ENCODE results near the gene IMPDH1.

DNA sequence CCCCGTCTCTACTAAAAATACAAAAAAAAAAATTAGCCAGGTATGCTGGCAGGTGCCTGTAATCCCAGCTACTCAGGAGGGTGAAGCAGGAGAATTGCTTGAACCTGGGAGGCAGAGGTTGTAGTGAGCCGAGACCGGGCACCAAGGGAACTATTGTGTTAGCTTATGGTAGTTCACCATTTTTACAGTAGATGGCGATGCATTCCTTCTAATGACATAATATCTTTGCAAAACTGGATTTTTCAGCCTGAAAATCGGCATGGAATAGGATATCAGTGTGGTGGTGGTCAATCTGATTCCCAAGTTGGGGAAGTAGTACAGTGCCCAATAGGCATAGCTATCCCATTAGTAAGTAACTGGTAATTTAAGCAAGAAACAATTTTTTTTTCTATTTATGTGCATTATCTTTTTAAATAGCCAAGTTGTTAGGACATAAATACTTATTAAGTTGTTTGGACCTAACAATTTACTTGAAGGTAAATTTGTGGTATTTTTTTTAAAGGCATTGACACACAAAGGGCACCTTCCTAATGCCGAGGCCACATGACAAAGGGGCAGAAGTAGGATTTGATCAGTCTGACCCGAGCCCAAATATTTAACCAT, 17.6 kb upstream of the IMPDH1 start:
- peak; percentile 79 to 95 (median 89) for TF ChIP-seq CTCF (IDR thresholded peaks at IDR 0.05)
- TF ChIP-seq POLR2A (IDR thresholded peaks at IDR 0.05): no peak
- no peak for TF ChIP-seq POLR2AphosphoS5 (IDR thresholded peaks at IDR 0.05)
